DMS153 treated with DMSO at 0.1 percent for 48 hours (cell line): Measurements from ENCODE around the gene STMN3.

ENCODE experiments used
- DNase-seq: peaks from one replicate; lab custom pipeline; 2025; ENCODE audit not compliant: unreplicated experiment; lab: John Stamatoyannopoulos, UW

The STMN3 gene

DNA sequence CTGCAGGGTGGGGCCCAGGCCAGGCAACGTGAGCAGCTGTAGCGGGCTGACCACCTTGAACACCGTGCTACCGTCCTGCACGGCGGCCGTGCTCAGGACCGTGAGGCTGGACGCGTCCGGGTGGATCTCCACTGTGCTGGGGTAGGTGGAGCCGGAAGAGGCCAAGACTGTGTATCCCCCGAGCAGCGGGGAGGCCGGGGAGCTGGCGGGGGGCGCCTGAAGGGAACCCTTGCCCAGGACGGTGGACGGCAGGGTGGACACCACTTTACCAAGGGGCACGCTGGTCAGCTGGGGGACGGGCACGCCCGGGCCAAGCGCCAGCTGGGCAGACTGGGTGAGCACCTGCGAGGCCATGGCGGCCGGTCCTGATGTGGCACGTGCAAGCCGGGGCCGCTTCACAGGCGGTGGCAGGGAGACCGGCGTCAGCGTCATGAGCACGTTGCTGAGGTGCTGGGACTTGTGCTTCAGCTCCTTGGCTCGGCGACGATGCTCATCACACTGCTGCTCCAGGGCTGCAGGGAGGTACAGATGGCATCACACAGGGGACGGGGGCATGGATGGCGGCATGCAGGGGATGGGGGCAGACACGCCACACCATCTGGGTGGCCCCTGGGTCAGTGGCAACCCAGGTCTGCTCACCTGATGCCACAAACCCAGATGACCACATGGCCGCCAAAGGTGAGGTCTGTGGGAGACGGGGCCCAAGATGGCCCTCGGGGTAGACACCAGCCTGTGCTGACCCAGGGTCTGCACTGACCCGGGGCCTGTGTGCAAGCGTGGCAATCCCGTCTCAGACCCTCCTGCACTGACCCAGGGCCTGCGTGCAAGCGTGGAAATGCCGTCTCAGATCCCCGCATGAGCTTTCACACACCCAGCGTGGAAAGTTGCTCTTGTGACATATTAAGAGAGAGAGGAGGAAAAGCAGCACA lies 62.7 kb downstream of the STMN3 start:
- no peak for DNase-seq
